Trophoblast cell (in vitro differentiated cells and primary cell): ENCODE results near the gene IFNGR2.

Source experiments
- DNase-seq, 2 donors: peaks; one replicate each; pipeline ENCODE4 v3.0.0-alpha.2; 2016
- H2AFZ ChIP-seq: 2 replicates; pipeline ENCODE4 v1.6.1; 2013; ENCODE audit warnings: low read length, moderate library complexity, mild to moderate bottlenecking; ENCODE audit not compliant: insufficient read depth, poor library complexity
- H2AK5ac ChIP-seq: 2 replicates; pipeline ENCODE4 v1.6.1; 2013; ENCODE audit warnings: mild to moderate bottlenecking, low read length
- H2BK120ac ChIP-seq: 2 replicates; pipeline ENCODE4 v1.6.1; 2013; ENCODE audit warnings: low read length, mild to moderate bottlenecking, moderate library complexity; ENCODE audit not compliant: insufficient read depth, poor library complexity
- H2BK12ac ChIP-seq: 2 replicates; pipeline ENCODE4 v1.6.1; 2013; ENCODE audit warnings: mild to moderate bottlenecking, low read length, moderate library complexity
- H2BK5ac ChIP-seq: 2 replicates; pipeline ENCODE4 v1.6.1; 2013; ENCODE audit warnings: low read length, low read depth, moderate library complexity, mild to moderate bottlenecking; ENCODE audit not compliant: poor library complexity
- H3K14ac ChIP-seq: 2 replicates; pipeline ENCODE4 v1.6.1; 2013; ENCODE audit warnings: mild to moderate bottlenecking, low read length
- H3K18ac ChIP-seq: 2 replicates; pipeline ENCODE4 v1.6.1; 2013; ENCODE audit warnings: mild to moderate bottlenecking, low read length
- H3K23ac ChIP-seq: 2 replicates; pipeline ENCODE4 v1.6.1; 2013; ENCODE audit warnings: low read length
- H3K27ac ChIP-seq: 2 replicates; pipeline ENCODE4 v1.5.1; 2013; ENCODE audit warnings: low read depth, mild to moderate bottlenecking, inconsistent platforms, low read length, moderate library complexity
- H3K27me3 ChIP-seq: 2 replicates; pipeline ENCODE4 v1.6.1; 2013; ENCODE audit warnings: inconsistent platforms, mild to moderate bottlenecking, low read length, moderate library complexity; ENCODE audit not compliant: insufficient read depth
- H3K36me3 ChIP-seq, 2 experiments: 1 replicate in 1 of 2; 2 replicates in 1 of 2; pipeline ENCODE4 v1.6.1; 2013; ENCODE audit warnings: low read length in 2 of 2, mild to moderate bottlenecking in 2 of 2, moderate library complexity in 1 of 2; ENCODE audit not compliant: insufficient read depth in 2 of 2, control insufficient read depth in 1 of 2
- H3K4ac ChIP-seq: 2 replicates; pipeline ENCODE4 v1.6.1; 2013; ENCODE audit warnings: low read depth, mild to moderate bottlenecking, low read length, moderate library complexity
- H3K4me1 ChIP-seq, 2 experiments: 1 replicate in 1 of 2; 2 replicates in 1 of 2; pipeline ENCODE4 v1.6.1; 2013; ENCODE audit warnings: low read length in 2 of 2, mild to moderate bottlenecking in 2 of 2, moderate library complexity in 1 of 2; ENCODE audit not compliant: insufficient read depth in 2 of 2, control insufficient read depth in 1 of 2
- H3K4me2 ChIP-seq: 2 replicates; pipeline ENCODE4 v1.6.1; 2013; ENCODE audit warnings: inconsistent platforms, mild to moderate bottlenecking, low read length, moderate library complexity
- H3K4me3 ChIP-seq: 2 replicates; pipeline ENCODE4 v1.5.1; 2013; ENCODE audit warnings: mild to moderate bottlenecking, low read depth, low read length, inconsistent platforms
- H3K79me1 ChIP-seq: one replicate; pipeline ENCODE4 v1.6.1; 2013; ENCODE audit warnings: low read length
- H3K79me2 ChIP-seq: 2 replicates; pipeline ENCODE4 v1.6.1; 2013; ENCODE audit warnings: low read length, mild to moderate bottlenecking; ENCODE audit not compliant: control insufficient read depth, insufficient read depth, poor library complexity
- H3K9ac ChIP-seq: 2 replicates; pipeline ENCODE4 v1.6.1; 2013; ENCODE audit warnings: mild to moderate bottlenecking, low read length
- H3K9me3 ChIP-seq: 2 replicates; pipeline ENCODE4 v1.6.1; 2013; ENCODE audit warnings: low read depth, mild to moderate bottlenecking, control low read depth, inconsistent platforms, low read length; ENCODE audit not compliant: insufficient read depth
- H4K12ac ChIP-seq: 2 replicates; pipeline ENCODE4 v1.6.1; 2013; ENCODE audit warnings: low read depth, mild to moderate bottlenecking, low read length, moderate library complexity
- H4K8ac ChIP-seq: 2 replicates; pipeline ENCODE4 v1.6.1; 2013; ENCODE audit warnings: low read depth, mild to moderate bottlenecking, low read length, moderate library complexity
- H4K91ac ChIP-seq: one replicate; pipeline ENCODE4 v1.6.1; 2013; ENCODE audit warnings: low read depth, mild to moderate bottlenecking, low read length, moderate library complexity
- WGBS: extraction: QIAGEN DNeasy Blood & Tissue Kit; methylation state at CpG from one replicate; pipeline ENCODE4 v1.1.7; 2013; ENCODE audit warnings: missing lambda C conversion rate; ENCODE audit not compliant: insufficient read length, insufficient coverage; ENCODE audit errors: extremely low coverage; 5-methylcytosine and 5-hydroxymethylcytosine counted together

The IFNGR2 gene

DNA sequence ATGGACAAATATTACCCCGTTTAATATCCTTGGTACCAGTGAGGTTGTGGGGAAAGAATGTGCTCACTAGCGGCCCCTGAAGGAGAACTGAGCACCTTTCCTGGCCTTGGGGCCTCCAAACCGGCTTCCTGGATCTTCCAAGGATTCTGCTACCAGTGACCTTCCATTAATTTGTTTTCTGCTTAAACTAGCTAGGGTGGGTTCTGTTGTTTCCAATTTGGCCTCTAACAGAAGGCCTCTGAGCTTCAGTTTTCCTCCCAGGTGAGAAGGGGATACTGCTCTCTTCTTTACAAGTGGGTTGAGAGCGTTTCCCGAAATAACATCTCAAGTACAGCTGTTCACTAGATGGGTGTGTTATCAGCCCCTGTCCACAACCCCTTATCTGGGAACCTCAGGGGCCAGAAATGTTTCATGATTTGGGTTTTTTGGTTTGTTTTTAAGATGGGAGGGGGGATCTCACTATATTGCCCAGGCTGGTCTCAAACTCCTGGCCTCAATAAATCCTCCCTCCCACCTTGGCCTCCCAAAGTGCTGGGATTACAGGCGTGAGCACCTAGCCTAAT lies 16.9 kb upstream of the IFNGR2 start:
- Histone ChIP-seq H4K8ac (no peak overlapping the region), H3K79me1 (no peaks in the 10 kb centered on the region), H3K4me1 (peaks cover 8 to 13% of the 10 kb centered on the region in 2 experiments), H3K36me3 (no peaks in the 10 kb centered on the region), H3K79me2 (no peaks in the 10 kb centered on the region), H2BK12ac (no peak overlapping the region), H3K23ac (no peak overlapping the region), H3K18ac (no peak overlapping the region), H2AK5ac (no peak overlapping the region), H2BK120ac (no peak overlapping the region), H3K14ac (no peak overlapping the region), H3K4me2 (no peak overlapping the region), H3K9me3 (no peaks in the 10 kb centered on the region), H3K9ac (no peak overlapping the region), H2BK5ac (no peak overlapping the region), H4K12ac (no peak overlapping the region), H2AFZ (no peak overlapping the region), H4K91ac (no peak overlapping the region), H3K4me3 (no peak overlapping the region), H3K27me3 (no peaks in the 10 kb centered on the region), H3K4ac (no peak overlapping the region), H3K27ac (no peak overlapping the region)
- DNase-seq = peak in 1 of 2 donors; percentile 25
- no CpG with 5 or more reads among the region's 6 CpGs for WGBS

- no peaks in the 10 kb centered on the region for H3K79me1 ChIP-seq
- no peak for DNase-seq
- peaks cover 8 to 12% of the 10 kb centered on the region in 2 experiments for H3K4me1 ChIP-seq
- H3K4ac ChIP-seq = no peak overlapping the region
- H3K9ac ChIP-seq = no peak overlapping the region
- H2BK5ac ChIP-seq = no peak overlapping the region
- no peaks in the 10 kb centered on the region for H3K79me2 ChIP-seq
- H2AK5ac ChIP-seq = no peak overlapping the region
- no peak overlapping the region for H4K8ac ChIP-seq
- H2BK120ac ChIP-seq = no peak overlapping the region
- no peak overlapping the region for H2BK12ac ChIP-seq
- no peak overlapping the region for H3K27ac ChIP-seq
- H3K4me3 ChIP-seq = no peak overlapping the region
- H2AFZ ChIP-seq = no peak overlapping the region
- no peak overlapping the region for H3K14ac ChIP-seq
- no peak overlapping the region for H4K91ac ChIP-seq
- no peak overlapping the region for H3K18ac ChIP-seq
- WGBS = no CpG with 5 or more reads among the region's 6 CpGs
- no peak overlapping the region for H4K12ac ChIP-seq
- H3K23ac ChIP-seq = no peak overlapping the region
- no peaks in the 10 kb centered on the region for H3K9me3 ChIP-seq
- H3K4me2 ChIP-seq = no peak overlapping the region
- no peaks in the 10 kb centered on the region for H3K36me3 ChIP-seq
- no peaks in the 10 kb centered on the region for H3K27me3 ChIP-seq
Measured at GRCh38 chr21:33387294-33387693, 15.9 kb upstream of the IFNGR2 start.

GRCh38 chr21:33388188-33388587 lies 15.0 kb upstream of the IFNGR2 start:
- Histone ChIP-seq H2BK5ac (no peak overlapping the region), H3K4me3 (no peak overlapping the region), H3K4me2 (no peak overlapping the region), H3K9me3 (no peaks in the 10 kb centered on the region), H3K27me3 (no peaks in the 10 kb centered on the region), H2BK120ac (no peak overlapping the region), H3K79me2 (no peaks in the 10 kb centered on the region), H3K23ac (no peak overlapping the region), H3K36me3 (no peaks in the 10 kb centered on the region), H3K4me1 (peaks cover 3 to 7% of the 10 kb centered on the region in 2 experiments), H2AFZ (no peak overlapping the region), H4K8ac (no peak overlapping the region), H3K9ac (no peak overlapping the region), H4K91ac (no peak overlapping the region), H2BK12ac (no peak overlapping the region), H3K27ac (no peak overlapping the region), H4K12ac (no peak overlapping the region), H3K79me1 (no peaks in the 10 kb centered on the region), H3K14ac (no peak overlapping the region), H3K18ac (no peak overlapping the region), H3K4ac (no peak overlapping the region), H2AK5ac (no peak overlapping the region)
- no CpG with 5 or more reads among the region's 4 CpGs for WGBS
- no peak for DNase-seq

GRCh38 chr21:33390479-33390878 lies 12.7 kb upstream of the IFNGR2 start:
- Histone ChIP-seq H3K79me1 (no peaks in the 10 kb centered on the region), H3K9me3 (no peaks in the 10 kb centered on the region), H2BK120ac (no peak overlapping the region), H3K4me3 (no peak overlapping the region), H3K4me1 (no peaks in the 10 kb centered on the region), H2BK12ac (no peak overlapping the region), H3K4me2 (no peak overlapping the region), H3K79me2 (no peaks in the 10 kb centered on the region), H2AFZ (no peak overlapping the region), H2AK5ac (no peak overlapping the region), H4K91ac (no peak overlapping the region), H3K18ac (no peak overlapping the region), H3K4ac (no peak overlapping the region), H3K14ac (no peak overlapping the region), H4K12ac (no peak overlapping the region), H3K36me3 (no peaks in the 10 kb centered on the region), H3K9ac (no peak overlapping the region), H4K8ac (no peak overlapping the region), H2BK5ac (no peak overlapping the region), H3K23ac (no peak overlapping the region), H3K27ac (no peak overlapping the region), H3K27me3 (no peaks in the 10 kb centered on the region)
- WGBS = no CpG with 5 or more reads among the region's 5 CpGs
- DNase-seq = no peak
